GM12878 (cell line): ENCODE results near the gene HUS1. TPM values are rescaled to one million over a fixed set of nuclear protein-coding genes. Genes with fewer than 3 reads are reported as not detected.

Experiments
- ATAC-seq: fragments of 200-7000 bp; cut with Tn5 transposase; 3 replicates; pipeline ENCODE4 v1.9.1; 2020; ENCODE audit warnings: mild to moderate bottlenecking, moderate library complexity
- BruUV-seq: library from RNA; stranded (reverse); fragments of 400-500 nt; replicated peaks from 2 replicates; lab custom pipeline; 2021; lab: Mats Ljungman, UMichigan
- CTCF ChIA-PET: fragments of 300-600 bp; sonication (Branson Sonifier 250); formaldehyde crosslinking; extraction: SDS; loops from one replicate; lab custom pipeline; 2021; ENCODE audit warnings: inconsistent platforms; lab: Yijun Ruan, JAX
- POLR2A ChIA-PET: fragments of 350-600 bp; formaldehyde crosslinking; extraction: SDS; loops from one replicate; lab custom pipeline; 2021; ENCODE audit warnings: inconsistent platforms; lab: Charles Lee
- RAD21 ChIA-PET: fragments of 300-600 bp; sonication (Branson Sonifier 250); formaldehyde crosslinking; loops from one replicate; lab custom pipeline; 2023; ENCODE audit warnings: antibody characterized with exemption; ENCODE audit not compliant: unreplicated experiment; lab: Charles Lee
- SMC1A ChIA-PET: fragments of 300-600 bp; sonication (Branson Sonifier 250); formaldehyde crosslinking; loops from one replicate; lab custom pipeline; 2023; ENCODE audit not compliant: unreplicated experiment, uncharacterized antibody; lab: Charles Lee
- DNase-seq: peaks from one replicate; pipeline ENCODE4 v3.0.0-alpha.2; 2011; ENCODE audit warnings: low read depth, low spot score
- FAIRE-seq: peaks from 3 replicates; lab custom pipeline; 2011; peaks lifted over from hg19 to GRCh38; lab: Jason Lieb, UNC
- H2AFZ ChIP-seq: 2 replicates; pipeline ENCODE4 v1.6.0; 2011; ENCODE audit warnings: low read depth, low read length, control low read depth; ENCODE audit not compliant: control insufficient read depth
- H3K27ac ChIP-seq: 2 replicates; pipeline ENCODE4 v1.5.1; 2011; ENCODE audit warnings: control low read depth; ENCODE audit not compliant: control insufficient read depth, insufficient read depth
- H3K27me3 ChIP-seq, 2 experiments: replicated peaks in 1 of 2; 2 replicates each; pipeline versions ENCODE4 v1.6.0 to v1.6.1; 2011; ENCODE audit warnings: low read length in 1 of 2; ENCODE audit not compliant: control insufficient read depth in 2 of 2, insufficient read depth in 2 of 2
- H3K36me3 ChIP-seq, 2 experiments: 2 replicates each; pipeline ENCODE4 v1.5.1; 2011; ENCODE audit warnings: low read length in 1 of 2; ENCODE audit not compliant: control insufficient read depth in 2 of 2, insufficient read depth in 2 of 2
- H3K4me1 ChIP-seq: 2 replicates; pipeline ENCODE4 v1.6.1; 2011; ENCODE audit warnings: mild to moderate bottlenecking, low read length, moderate library complexity, mixed read lengths; ENCODE audit not compliant: control insufficient read depth, insufficient read depth
- H3K4me2 ChIP-seq: 2 replicates; pipeline ENCODE4 v1.6.0; 2011; ENCODE audit warnings: control low read depth; ENCODE audit not compliant: control insufficient read depth, insufficient read depth
- H3K4me3 ChIP-seq: fragments of 200-600 bp; sonication (generic); 2 replicates; pipeline ENCODE4 v1.5.1; 2016
- H3K79me2 ChIP-seq: 2 replicates; pipeline ENCODE4 v1.6.0; 2011; ENCODE audit warnings: low read length; ENCODE audit not compliant: control insufficient read depth, insufficient read depth
- H3K9ac ChIP-seq: 2 replicates; pipeline ENCODE4 v1.8.0; 2011; ENCODE audit warnings: low read length, control low read depth, mixed read lengths; ENCODE audit not compliant: control insufficient read depth, insufficient read depth
- H3K9me3 ChIP-seq: replicated peaks from 3 replicates; pipeline ENCODE4 v1.5.1; 2011; ENCODE audit warnings: mild to moderate bottlenecking, low read length; ENCODE audit not compliant: control insufficient read depth, insufficient read depth
- H4K20me1 ChIP-seq: 2 replicates; pipeline ENCODE4 v1.6.0; 2011; ENCODE audit not compliant: control insufficient read depth, insufficient read depth
- BACH1 ChIP-seq: fragments of 450-650 bp; IDR thresholded peaks from 2 replicates; pipeline ENCODE4 v1.6.1; 2017; ENCODE audit warnings: mild to moderate bottlenecking, borderline replicate concordance
- BHLHE40 ChIP-seq, 2 experiments: fragments of 450-650 bp in 1 of 2; IDR thresholded peaks; 2 replicates each; pipeline ENCODE4 v1.6.1; 2011 to 2017; ENCODE audit warnings: low read depth in 2 of 2, borderline replicate concordance in 1 of 2, improper control_type of control experiment in 1 of 2, low read length in 1 of 2, mild to moderate bottlenecking in 1 of 2
- CREM ChIP-seq: IDR thresholded peaks from 2 replicates; pipeline ENCODE4 v1.6.1; 2014; ENCODE audit warnings: antibody characterized with exemption, low read depth
- E2F4 ChIP-seq: IDR thresholded peaks from 2 replicates; pipeline ENCODE4 v1.6.1; 2012; ENCODE audit warnings: low read depth, low read length, improper control_type of control experiment
- EGR1 ChIP-seq, 2 experiments: IDR thresholded peaks; 1 replicate in 1 of 2; 2 replicates in 1 of 2; pipeline ENCODE4 v1.6.1; 2011 to 2012; ENCODE audit warnings: low read depth in 2 of 2, low read length in 2 of 2, borderline replicate concordance in 1 of 2, mild to moderate bottlenecking in 1 of 2, moderate library complexity in 1 of 2
- FOXM1 ChIP-seq: IDR thresholded peaks from 2 replicates; pipeline ENCODE4 v1.6.1; 2012; ENCODE audit warnings: low read depth, mild to moderate bottlenecking, inconsistent platforms, low read length, moderate library complexity
- HDAC6 ChIP-seq: fragments of 200-600 bp; sonication (generic); IDR thresholded peaks from one replicate; pipeline ENCODE4 v1.8.0; 2017; ENCODE audit warnings: antibody characterized with exemption; ENCODE audit not compliant: unreplicated experiment
- KLF5 ChIP-seq: fragments of 450-650 bp; IDR thresholded peaks from 2 replicates; pipeline ENCODE4 v1.6.1; 2014; ENCODE audit warnings: mild to moderate bottlenecking; ENCODE audit not compliant: partially characterized antibody
- PKNOX1 ChIP-seq: fragments of 450-650 bp; IDR thresholded peaks from 2 replicates; pipeline ENCODE4 v1.6.1; 2016; ENCODE audit warnings: mild to moderate bottlenecking
- RAD21 ChIP-seq: IDR thresholded peaks from 2 replicates; pipeline ENCODE4 v1.6.1; 2011; ENCODE audit warnings: mild to moderate bottlenecking, low read depth, low read length, moderate library complexity; ENCODE audit not compliant: insufficient read depth
- RELA ChIP-seq: fragments of 450-650 bp; IDR thresholded peaks from 2 replicates; pipeline ENCODE4 v1.8.0; 2014; ENCODE audit warnings: borderline replicate concordance; ENCODE audit not compliant: partially characterized antibody
- SMC3 ChIP-seq: IDR thresholded peaks from 2 replicates; pipeline ENCODE4 v1.6.1; 2011; ENCODE audit warnings: low read length, improper control_type of control experiment, borderline replicate concordance
- WGBS: methylation state at CpG from one replicate; pipeline ENCODE4 v1.1.6; 2016; ENCODE audit warnings: low lambda C conversion rate; ENCODE audit not compliant: insufficient replicate concordance, insufficient coverage; ENCODE audit errors: missing lambda C conversion rate; 5-methylcytosine and 5-hydroxymethylcytosine counted together
- in situ Hi-C: fragments of 300-500 bp; cut with MboI; formaldehyde crosslinking; loops from 9 replicates; pipeline ENCODE4 v1.14.3; 2018; ENCODE audit warnings: mixed read lengths
- intact Hi-C: fragments of 100-400 bp; cut with micrococcal nuclease; formaldehyde crosslinking; loops from one replicate; pipeline ENCODE4 v1.14.2; 2022; ENCODE audit not compliant: unreplicated experiment
- polyA plus RNA-seq, 11 experiments: library from polyadenylated mRNA; depleted of rRNA in 4 of 11; unstranded in 6 of 11; stranded (reverse) in 5 of 11; fragments of >200 nt; fragmentation: Nextera tagmentation in 4 of 11; fragmentation: Illumina TruSeq in 1 of 11; extraction: Ambion mirVana in 4 of 11; extraction: Trizol in 1 of 11; gene quantifications; 1 replicate in 1 of 11; 2 replicates in 10 of 11; pipeline versions ENCODE4 v1.2.1 to v1.2.3, GENCODE V29; 2011 to 2016; ENCODE audit warnings: inconsistent platforms in 2 of 11, missing spikeins in 2 of 11, low read depth in 1 of 11
- total RNA-seq, 4 experiments: library from RNA; depleted of rRNA in 3 of 4; stranded (reverse); fragments of >200 nt in 3 of 4; fragmentation: Illumina TruSeq in 1 of 4; extraction: Trizol in 1 of 4; gene quantifications; 2 replicates each; pipeline versions ENCODE4 v1.2.1 to v1.2.3, GENCODE V29; 2013 to 2021
- TF ChIP-seq, protein P1 (sequence below), 3 experiments: IDR thresholded peaks in 2 of 3; conservative IDR thresholded peaks in 1 of 3; 2 replicates each; pipeline ENCODE4 v1.5.1; 2011; ENCODE audit warnings: low read depth in 3 of 3, low read length in 3 of 3, mild to moderate bottlenecking in 3 of 3, control low read depth in 2 of 3, moderate library complexity in 2 of 3, inconsistent platforms in 1 of 3, mixed read lengths in 1 of 3; ENCODE audit not compliant: control insufficient read depth in 2 of 3, insufficient read depth in 1 of 3; ENCODE audit errors: extremely low read depth in 1 of 3

HUS1 gene
- total and polyA plus RNA-seq, 10 of the 15 experiments (the other 5 are each of a cell fraction or from before 2014, with no cell fraction given) = 10.4 to 35.5 (median 22.6) TPM

DNA sequence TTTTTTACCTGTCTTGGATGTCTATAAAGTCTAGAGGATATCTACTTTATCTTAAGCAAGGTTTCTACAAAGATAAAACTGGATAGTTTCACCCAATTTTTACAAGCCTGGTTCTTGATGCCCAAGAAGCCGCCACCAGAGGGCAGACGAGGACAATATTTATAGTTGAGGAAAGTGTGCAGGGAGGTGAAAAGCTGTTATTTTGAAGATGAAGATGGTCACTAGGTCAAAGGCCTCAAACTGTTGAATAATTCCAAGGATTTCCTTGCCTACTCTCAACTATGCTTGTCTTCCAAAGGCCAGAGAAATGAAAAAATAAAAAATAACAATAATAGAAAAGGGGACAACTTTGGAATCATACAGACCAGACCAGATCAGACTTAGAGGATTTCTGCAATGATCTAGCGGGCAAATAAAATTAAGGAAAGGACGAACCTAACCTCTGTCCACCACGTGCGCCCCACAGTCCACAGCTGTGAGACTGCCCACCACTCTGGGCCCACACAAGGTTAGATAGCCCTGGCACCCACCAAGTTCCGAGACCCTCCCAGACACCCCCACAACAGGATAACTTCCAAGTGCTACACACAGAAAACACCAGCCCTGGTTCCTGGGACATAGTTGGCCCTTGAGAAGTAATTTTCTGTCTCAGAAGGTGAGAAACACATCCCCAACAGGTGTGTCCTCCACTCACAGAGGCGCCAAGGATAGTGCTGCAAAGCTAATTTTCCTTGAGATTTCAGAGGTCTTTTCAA, 34.0 kb downstream of the HUS1 start:
- SMC1A ChIA-PET = interaction anchor here (0.7 to 2.6 kb wide), 25 partner anchors 8 to 478 kb away, joined by 3 to 33 read pairs (median 4); no protein-coding TSS in a partner anchor

More for the DNA sequence above, 34.0 kb downstream of the HUS1 start:
- in situ Hi-C loops (loop anchor here (25.0 kb wide), 1 partner anchor 1817 kb away; the partner anchor contains the start of gene VWC2), intact Hi-C loops (loop anchor here (1.0 to 2.0 kb wide), 3 partner anchors 23 to 209 kb away; no protein-coding TSS in a partner anchor)
- POLR2A ChIA-PET = interaction anchor here (0.6 kb wide), 1 partner anchor 22 kb away, joined by 3 read pairs; no protein-coding TSS in a partner anchor
- H3K27me3 ChIP-seq = no peaks in the 10 kb centered on the region; a peak in 1 of 4 replicates
- no peak overlapping the region for H3K27ac ChIP-seq
- no peak overlapping the region for H3K9ac ChIP-seq
- RAD21 ChIA-PET = interaction anchor here (0.9 to 4.1 kb wide), 17 partner anchors 9 to 210 kb away, joined by 3 to 53 read pairs (median 5); no protein-coding TSS in a partner anchor
- CTCF ChIA-PET = interaction anchor here (0.8 to 4.5 kb wide), 36 partner anchors 9 to 1846 kb away, joined by 3 to 68 read pairs (median 5); no protein-coding TSS in a partner anchor
- ATAC-seq (peak; percentile 88), FAIRE-seq (peak; percentile 77), DNase-seq (no peak)
- WGBS = 33% methylated on average over 8 of the region's 8 CpGs
- H3K9me3 ChIP-seq = no peaks in the 10 kb centered on the region
- H4K20me1 ChIP-seq = no peaks in the 10 kb centered on the region
- no peaks in the 10 kb centered on the region for H3K79me2 ChIP-seq
- no peak overlapping the region for H3K4me3 ChIP-seq
- no peaks in the 10 kb centered on the region for H3K36me3 ChIP-seq
- no TSS peak for BruUV-seq
- no peaks in the 10 kb centered on the region for H3K4me1 ChIP-seq
- no peak overlapping the region for H2AFZ ChIP-seq
- no peak overlapping the region for H3K4me2 ChIP-seq
- TF ChIP-seq BACH1 (no peak), CREM (no peak), FOXM1 (0 out of 2 replicates have a peak, but pooled peaks have one; percentile 53), RAD21 (peak; percentile 93), BHLHE40 (IDR thresholded peaks at IDR 0.05; ENCODE audit: borderline replicate concordance in 1 of 2, low read depth in 2 of 2, low read length in 1 of 2) (no peak), RELA (no peak), KLF5 (no peak), HDAC6 (no peak), EGR1 (IDR thresholded peaks at IDR 0.05; ENCODE audit: borderline replicate concordance in 1 of 2, low read depth in 2 of 2, low read length in 2 of 2) (no peak), E2F4 (no peak), PKNOX1 (no peak), SMC3 (peak; percentile 90)
- TF ChIP-seq, protein P1, sequence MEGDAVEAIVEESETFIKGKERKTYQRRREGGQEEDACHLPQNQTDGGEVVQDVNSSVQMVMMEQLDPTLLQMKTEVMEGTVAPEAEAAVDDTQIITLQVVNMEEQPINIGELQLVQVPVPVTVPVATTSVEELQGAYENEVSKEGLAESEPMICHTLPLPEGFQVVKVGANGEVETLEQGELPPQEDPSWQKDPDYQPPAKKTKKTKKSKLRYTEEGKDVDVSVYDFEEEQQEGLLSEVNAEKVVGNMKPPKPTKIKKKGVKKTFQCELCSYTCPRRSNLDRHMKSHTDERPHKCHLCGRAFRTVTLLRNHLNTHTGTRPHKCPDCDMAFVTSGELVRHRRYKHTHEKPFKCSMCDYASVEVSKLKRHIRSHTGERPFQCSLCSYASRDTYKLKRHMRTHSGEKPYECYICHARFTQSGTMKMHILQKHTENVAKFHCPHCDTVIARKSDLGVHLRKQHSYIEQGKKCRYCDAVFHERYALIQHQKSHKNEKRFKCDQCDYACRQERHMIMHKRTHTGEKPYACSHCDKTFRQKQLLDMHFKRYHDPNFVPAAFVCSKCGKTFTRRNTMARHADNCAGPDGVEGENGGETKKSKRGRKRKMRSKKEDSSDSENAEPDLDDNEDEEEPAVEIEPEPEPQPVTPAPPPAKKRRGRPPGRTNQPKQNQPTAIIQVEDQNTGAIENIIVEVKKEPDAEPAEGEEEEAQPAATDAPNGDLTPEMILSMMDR (IDR thresholded peaks at IDR 0.05 in 2 of 3, conservative IDR thresholded peaks at IDR 0.05 in 1 of 3; ENCODE audit: control insufficient read depth in 2 of 3, extremely low read depth in 1 of 3, insufficient read depth in 1 of 3, low read depth in 3 of 3, low read length in 3 of 3) = peak; percentile 66 to 80 (median 78)
